Measurements from ENCODE around the gene CIT.

Gene CIT

DNA sequence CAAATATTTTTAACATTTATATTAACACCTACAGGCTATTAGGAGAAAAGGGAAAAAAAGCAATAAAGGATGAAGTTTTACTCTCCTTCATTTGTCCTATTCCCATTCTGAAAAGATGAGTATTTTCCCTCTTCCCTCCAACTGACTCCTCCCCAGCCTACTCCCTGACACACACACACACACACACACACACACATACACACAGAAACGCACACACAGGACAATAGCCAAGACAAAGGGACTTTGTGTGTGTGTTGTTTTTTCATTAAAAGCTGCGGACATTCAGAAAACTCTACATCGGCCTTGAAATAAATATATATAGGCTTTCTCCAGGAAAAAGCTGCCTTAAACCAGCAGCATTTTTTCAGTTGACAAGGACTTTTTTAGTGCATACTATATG is 134.4 kb downstream of the CIT start:
- DNase-seq (ENCODE audit: insufficient read length, low spot score): no peak
- FAIRE-seq: no peak
- TF ChIP-seq TAF1 (IDR thresholded peaks at IDR 0.05; ENCODE audit: low read depth, low read length) (no peak), SPI1 (IDR thresholded peaks at IDR 0.05; ENCODE audit: low read depth, low read length) (no peak), POU2F2 (IDR thresholded peaks at IDR 0.05; ENCODE audit: low read depth, low read length) (no peak), POLR2A (IDR thresholded peaks at IDR 0.05; ENCODE audit: low read depth, low read length) (no peak), PAX5 (IDR thresholded peaks at IDR 0.05; ENCODE audit: insufficient read depth, low read length, severe bottlenecking) (no peak), POLR2AphosphoS5 (IDR thresholded peaks at IDR 0.05; ENCODE audit: low read depth, low read length) (no peak)

DNA sequence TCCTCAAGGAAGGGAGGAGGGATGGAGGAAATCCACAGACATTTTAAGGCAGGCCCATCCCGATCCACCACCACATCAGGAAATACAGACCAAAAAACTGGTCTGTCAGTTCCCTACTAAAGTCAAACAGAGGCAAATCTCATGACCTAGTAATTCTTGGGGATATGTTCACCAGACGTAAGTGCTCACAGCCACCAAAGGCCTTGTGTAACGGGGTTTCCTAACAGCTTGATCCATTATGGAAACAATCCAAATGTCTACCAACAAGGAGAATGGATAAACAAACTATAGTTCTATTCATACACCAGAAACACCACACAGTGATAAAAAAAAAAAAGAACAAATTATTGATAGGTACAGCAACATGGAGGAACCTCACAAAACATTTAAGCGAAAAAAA is 136.3 kb downstream of the CIT start:
- DNase-seq (ENCODE audit: insufficient read length, low spot score) (no peak), FAIRE-seq (no peak)
- no peak for TF ChIP-seq TAF1 (IDR thresholded peaks at IDR 0.05; ENCODE audit: low read depth, low read length)
- no peak for TF ChIP-seq POU2F2 (IDR thresholded peaks at IDR 0.05; ENCODE audit: low read depth, low read length)
- TF ChIP-seq POLR2AphosphoS5 (IDR thresholded peaks at IDR 0.05; ENCODE audit: low read depth, low read length): no peak
- no peak for TF ChIP-seq PAX5 (IDR thresholded peaks at IDR 0.05; ENCODE audit: insufficient read depth, low read length, severe bottlenecking)
- no peak for TF ChIP-seq SPI1 (IDR thresholded peaks at IDR 0.05; ENCODE audit: low read depth, low read length)
- TF ChIP-seq POLR2A (IDR thresholded peaks at IDR 0.05; ENCODE audit: low read depth, low read length): no peak

DNA sequence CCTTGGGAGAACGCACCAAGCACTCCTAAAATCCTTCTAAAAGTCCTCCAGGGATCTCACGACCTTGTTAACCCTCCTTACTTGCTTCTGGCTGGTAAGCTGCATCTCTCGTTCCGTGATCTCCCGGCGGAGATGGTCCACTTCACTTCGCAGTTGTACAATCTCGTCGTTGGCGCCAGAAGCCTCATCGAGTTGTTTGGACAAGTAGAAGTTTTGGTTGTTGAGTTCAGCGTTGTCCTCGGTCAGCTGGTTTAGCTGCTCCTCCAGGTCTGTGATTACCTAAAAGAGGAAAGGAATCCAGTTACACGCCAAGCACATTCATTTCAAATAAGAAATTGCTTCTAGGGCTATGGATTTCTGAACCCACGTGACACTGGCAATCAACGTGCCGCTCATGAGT is 142.0 kb downstream of the CIT start:
- TF ChIP-seq POLR2AphosphoS5 (IDR thresholded peaks at IDR 0.05; ENCODE audit: low read depth, low read length) (no peak), POU2F2 (IDR thresholded peaks at IDR 0.05; ENCODE audit: low read depth, low read length) (no peak), TAF1 (IDR thresholded peaks at IDR 0.05; ENCODE audit: low read depth, low read length) (no peak), SPI1 (IDR thresholded peaks at IDR 0.05; ENCODE audit: low read depth, low read length) (no peak), PAX5 (IDR thresholded peaks at IDR 0.05; ENCODE audit: insufficient read depth, low read length, severe bottlenecking) (no peak), POLR2A (IDR thresholded peaks at IDR 0.05; ENCODE audit: low read depth, low read length) (no peak)
- DNase-seq (ENCODE audit: insufficient read length, low spot score): no peak
- FAIRE-seq: no peak

DNA sequence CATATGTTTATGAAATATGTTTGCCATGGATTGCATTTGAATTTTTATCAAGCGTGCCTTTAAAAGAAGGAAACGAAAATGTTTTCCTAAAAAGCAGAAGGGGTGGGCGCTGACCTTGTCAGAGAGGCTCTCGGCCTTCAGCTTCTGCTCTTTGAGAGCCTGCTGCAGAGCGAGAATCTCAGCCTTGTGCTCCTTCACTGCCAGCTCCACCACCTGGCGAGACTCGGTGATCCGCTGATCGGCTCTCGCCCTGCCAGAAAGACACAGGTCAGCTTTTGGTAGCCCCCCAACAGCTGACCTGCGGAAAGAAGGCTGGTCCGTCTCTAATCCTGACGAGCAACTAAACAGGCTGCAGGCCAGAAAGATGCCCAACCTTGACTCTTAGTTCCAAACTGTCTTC is 146.7 kb downstream of the CIT start:
- TF ChIP-seq POLR2AphosphoS5 (IDR thresholded peaks at IDR 0.05; ENCODE audit: low read depth, low read length) (no peak), POU2F2 (IDR thresholded peaks at IDR 0.05; ENCODE audit: low read depth, low read length) (no peak), PAX5 (IDR thresholded peaks at IDR 0.05; ENCODE audit: insufficient read depth, low read length, severe bottlenecking) (no peak), TAF1 (IDR thresholded peaks at IDR 0.05; ENCODE audit: low read depth, low read length) (no peak), SPI1 (IDR thresholded peaks at IDR 0.05; ENCODE audit: low read depth, low read length) (no peak), POLR2A (IDR thresholded peaks at IDR 0.05; ENCODE audit: low read depth, low read length) (no peak)
- DNase-seq (ENCODE audit: insufficient read length, low spot score) (no peak), FAIRE-seq (no peak)

DNA sequence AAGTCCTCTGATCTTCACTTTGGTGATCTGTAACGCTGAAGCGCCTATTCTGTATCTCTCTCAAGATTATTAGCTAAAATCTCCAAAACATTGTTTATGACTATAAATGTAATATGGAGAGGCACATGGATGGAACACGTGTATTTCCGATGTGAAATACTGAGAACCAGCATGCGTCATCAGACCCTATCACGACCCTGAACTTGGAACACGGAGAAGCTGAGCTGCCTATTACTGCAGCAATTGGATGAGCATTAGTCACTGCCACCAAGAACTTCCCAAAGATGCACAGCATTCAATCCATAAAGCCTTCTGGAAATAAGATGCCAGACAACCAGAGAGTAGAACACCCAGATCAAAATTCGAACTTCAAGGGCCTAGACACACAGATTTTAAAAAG is 147.2 kb downstream of the CIT start:
- DNase-seq (ENCODE audit: insufficient read length, low spot score) (no peak), FAIRE-seq (no peak)
- TF ChIP-seq TAF1 (IDR thresholded peaks at IDR 0.05; ENCODE audit: low read depth, low read length) (no peak), POLR2A (IDR thresholded peaks at IDR 0.05; ENCODE audit: low read depth, low read length) (no peak), POU2F2 (IDR thresholded peaks at IDR 0.05; ENCODE audit: low read depth, low read length) (no peak), SPI1 (IDR thresholded peaks at IDR 0.05; ENCODE audit: low read depth, low read length) (no peak), POLR2AphosphoS5 (IDR thresholded peaks at IDR 0.05; ENCODE audit: low read depth, low read length) (no peak), PAX5 (IDR thresholded peaks at IDR 0.05; ENCODE audit: insufficient read depth, low read length, severe bottlenecking) (no peak)

DNA sequence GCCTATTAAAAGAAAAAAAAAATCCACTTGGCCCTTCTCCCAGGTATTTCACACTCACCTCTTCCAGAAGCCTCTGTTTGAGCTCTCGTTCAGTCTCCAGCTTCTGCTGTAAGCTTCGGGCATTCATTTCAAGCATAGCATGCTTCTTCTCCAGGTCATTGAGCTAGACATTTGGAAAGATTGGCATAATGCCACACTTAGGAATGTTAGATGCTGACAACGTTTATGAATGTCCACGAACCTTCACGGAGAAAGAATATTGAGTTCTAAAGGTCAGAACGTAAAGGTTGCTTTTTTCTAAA is 148.7 kb downstream of the CIT start:
- TF ChIP-seq POU2F2 (IDR thresholded peaks at IDR 0.05; ENCODE audit: low read depth, low read length) (no peak), TAF1 (IDR thresholded peaks at IDR 0.05; ENCODE audit: low read depth, low read length) (no peak), POLR2A (IDR thresholded peaks at IDR 0.05; ENCODE audit: low read depth, low read length) (no peak), PAX5 (IDR thresholded peaks at IDR 0.05; ENCODE audit: insufficient read depth, low read length, severe bottlenecking) (no peak), SPI1 (IDR thresholded peaks at IDR 0.05; ENCODE audit: low read depth, low read length) (no peak), POLR2AphosphoS5 (IDR thresholded peaks at IDR 0.05; ENCODE audit: low read depth, low read length) (no peak)
- no peak for FAIRE-seq

DNA sequence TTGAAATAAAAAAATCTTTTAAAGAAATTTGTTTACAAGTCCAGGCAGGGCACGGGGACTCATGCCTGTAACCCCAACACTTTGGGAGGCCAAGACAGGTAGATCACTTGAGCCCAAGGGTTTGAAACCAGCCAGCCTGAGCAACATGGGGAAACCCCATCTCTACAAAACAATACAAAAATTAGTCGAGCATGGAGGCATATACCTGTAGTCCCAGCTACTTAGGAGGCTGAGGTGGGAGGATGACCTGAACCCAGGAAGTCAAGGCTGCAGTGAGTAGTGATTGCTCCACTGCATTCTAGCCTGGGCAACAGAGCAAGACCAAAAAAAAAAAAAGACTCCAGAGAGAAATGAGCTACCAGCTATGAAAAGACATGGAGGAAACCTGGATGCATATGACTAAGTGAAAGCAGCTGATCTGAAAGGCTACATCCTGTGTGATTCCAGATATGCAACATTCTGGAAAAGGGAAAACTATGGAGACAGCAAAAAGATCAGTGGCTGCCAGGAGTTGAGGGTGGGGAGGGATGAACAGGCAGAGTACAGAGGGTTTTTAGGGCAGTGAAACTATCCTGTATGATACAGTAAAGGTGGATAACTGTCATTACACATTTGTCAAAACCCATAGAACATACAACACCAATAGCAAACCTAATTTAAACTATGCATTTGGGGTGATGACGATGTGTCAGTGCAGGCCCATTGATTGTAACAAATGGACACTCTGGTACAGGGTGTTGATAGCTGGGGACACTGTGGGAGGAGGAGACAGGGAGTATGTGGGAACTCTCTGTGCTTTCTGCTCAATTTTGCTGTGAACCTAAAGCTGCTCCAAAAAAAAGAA is 149.3 kb downstream of the CIT start:
- FAIRE-seq (peak; percentile 20), DNase-seq (ENCODE audit: insufficient read length, low spot score) (no peak)
- TF ChIP-seq POLR2A (IDR thresholded peaks at IDR 0.05; ENCODE audit: low read depth, low read length) (no peak), TAF1 (IDR thresholded peaks at IDR 0.05; ENCODE audit: low read depth, low read length) (no peak), PAX5 (IDR thresholded peaks at IDR 0.05; ENCODE audit: insufficient read depth, low read length, severe bottlenecking) (no peak), SPI1 (IDR thresholded peaks at IDR 0.05; ENCODE audit: low read depth, low read length) (no peak), POLR2AphosphoS5 (IDR thresholded peaks at IDR 0.05; ENCODE audit: low read depth, low read length) (no peak), POU2F2 (IDR thresholded peaks at IDR 0.05; ENCODE audit: low read depth, low read length) (no peak)

More for the DNA sequence above, 148.7 kb downstream of the CIT start:
- no peak for DNase-seq (ENCODE audit: insufficient read length, low spot score)

DNA sequence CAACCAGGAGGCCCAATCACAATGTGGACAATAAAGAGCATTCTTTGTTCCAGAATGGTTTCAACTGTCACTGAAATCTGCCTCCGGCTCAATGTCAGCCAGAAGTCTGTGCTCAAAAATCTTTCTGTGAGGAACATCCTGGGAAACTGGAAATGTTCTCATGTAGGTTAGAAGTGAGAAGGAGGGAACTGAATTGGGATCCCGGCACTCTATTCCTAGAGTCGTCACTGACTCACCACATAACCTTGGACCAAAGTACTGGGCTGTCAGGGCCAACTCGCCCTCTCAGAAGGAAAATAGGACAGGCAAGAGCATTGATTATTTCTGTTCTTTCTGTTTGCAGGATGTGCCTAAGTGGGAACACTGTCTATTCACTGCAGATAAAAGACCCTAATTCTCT is 151.6 kb downstream of the CIT start:
- FAIRE-seq (no peak), DNase-seq (ENCODE audit: insufficient read length, low spot score) (no peak)

DNA sequence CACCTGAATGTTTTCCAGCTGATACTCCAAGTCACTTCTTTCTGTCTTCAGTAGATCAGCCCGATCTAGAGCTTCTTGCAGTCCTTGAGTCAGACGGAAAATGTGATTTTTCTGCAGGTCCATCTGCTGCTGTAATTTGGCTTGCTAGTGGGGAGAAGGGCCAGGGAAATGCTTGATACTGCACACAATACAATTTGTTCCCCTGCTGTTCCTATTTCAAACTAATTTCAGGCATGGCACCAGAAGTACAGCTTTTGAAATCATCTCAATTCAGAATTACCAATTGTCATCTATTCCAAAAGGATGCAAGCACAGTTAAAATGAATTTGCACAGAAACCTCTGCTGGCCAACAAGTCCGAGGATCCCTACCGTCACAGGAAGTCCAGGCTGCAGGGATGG is 155.8 kb downstream of the CIT start:
- no peak for FAIRE-seq

More for the DNA sequence above, 151.6 kb downstream of the CIT start:
- TF ChIP-seq PAX5 (IDR thresholded peaks at IDR 0.05; ENCODE audit: insufficient read depth, low read length, severe bottlenecking) (no peak), POLR2AphosphoS5 (IDR thresholded peaks at IDR 0.05; ENCODE audit: low read depth, low read length) (no peak), POU2F2 (IDR thresholded peaks at IDR 0.05; ENCODE audit: low read depth, low read length) (no peak), SPI1 (IDR thresholded peaks at IDR 0.05; ENCODE audit: low read depth, low read length) (no peak), TAF1 (IDR thresholded peaks at IDR 0.05; ENCODE audit: low read depth, low read length) (no peak), POLR2A (IDR thresholded peaks at IDR 0.05; ENCODE audit: low read depth, low read length) (no peak)

More for the DNA sequence above, 155.8 kb downstream of the CIT start:
- DNase-seq (ENCODE audit: insufficient read length, low spot score): no peak
- TF ChIP-seq SPI1 (IDR thresholded peaks at IDR 0.05; ENCODE audit: low read depth, low read length): no peak
- TF ChIP-seq POLR2AphosphoS5 (IDR thresholded peaks at IDR 0.05; ENCODE audit: low read depth, low read length): no peak
- no peak for TF ChIP-seq POU2F2 (IDR thresholded peaks at IDR 0.05; ENCODE audit: low read depth, low read length)
- no peak for TF ChIP-seq POLR2A (IDR thresholded peaks at IDR 0.05; ENCODE audit: low read depth, low read length)
- no peak for TF ChIP-seq PAX5 (IDR thresholded peaks at IDR 0.05; ENCODE audit: insufficient read depth, low read length, severe bottlenecking)
- no peak for TF ChIP-seq TAF1 (IDR thresholded peaks at IDR 0.05; ENCODE audit: low read depth, low read length)

All from GM12891 (cell line).